Cardiac fibroblast (primary cell): ENCODE results near the gene ANO6.

Experiments used
- DNase-seq, 2 donors: peaks; one replicate each; pipeline versions ENCODE4 v3.0.0 to v3.0.0-alpha.2; 2010; ENCODE audit warnings: low read depth in 2 of 2
- H3K4me3 ChIP-seq, 2 donors: replicated peaks in 1 of 2; 1 replicate in 1 of 2; 2 replicates in 1 of 2; pipeline ENCODE4 v1.5.1; 2011; ENCODE audit warnings: low read depth in 2 of 2, low read length in 2 of 2, mild to moderate bottlenecking in 2 of 2, moderate library complexity in 1 of 2
- CTCF ChIP-seq: IDR thresholded peaks from one replicate; pipeline ENCODE4 v1.5.1; 2011; ENCODE audit warnings: low read depth, mild to moderate bottlenecking, low read length, inconsistent platforms

ANO6 gene

GRCh38 chr12:45432710-45433109 lies 216.8 kb downstream of the ANO6 start:
- no peak for TF ChIP-seq CTCF

GRCh38 chr12:45433441-45433868 lies 217.6 kb downstream of the ANO6 start:
- no peak overlapping the region for H3K4me3 ChIP-seq
- no peak for DNase-seq
- TF ChIP-seq CTCF = no peak

More at GRCh38 chr12:45432710-45433109, 216.8 kb downstream of the ANO6 start:
- no peak for DNase-seq
- no peak overlapping the region for H3K4me3 ChIP-seq

DNA sequence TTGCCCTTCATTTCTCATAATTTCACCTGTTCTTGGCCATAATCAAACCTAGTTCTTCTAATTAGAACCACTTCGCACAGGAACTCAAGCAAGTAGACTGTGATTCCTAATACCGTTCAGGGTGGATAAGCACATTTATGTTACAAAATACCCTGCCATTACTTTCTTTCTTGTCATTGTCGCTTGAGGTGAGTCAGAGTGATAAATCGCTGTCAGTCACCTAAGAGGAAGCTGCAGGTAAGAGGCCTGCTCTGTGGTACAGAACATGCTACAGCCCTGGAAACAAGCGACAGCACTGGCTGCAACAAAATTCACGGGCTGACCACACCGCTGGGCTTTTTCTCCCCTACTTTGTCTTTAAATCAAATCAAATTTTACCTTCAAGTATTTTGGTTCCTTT lies 218.2 kb downstream of the ANO6 start:
- TF ChIP-seq CTCF = no peak
- no peak for DNase-seq

DNA sequence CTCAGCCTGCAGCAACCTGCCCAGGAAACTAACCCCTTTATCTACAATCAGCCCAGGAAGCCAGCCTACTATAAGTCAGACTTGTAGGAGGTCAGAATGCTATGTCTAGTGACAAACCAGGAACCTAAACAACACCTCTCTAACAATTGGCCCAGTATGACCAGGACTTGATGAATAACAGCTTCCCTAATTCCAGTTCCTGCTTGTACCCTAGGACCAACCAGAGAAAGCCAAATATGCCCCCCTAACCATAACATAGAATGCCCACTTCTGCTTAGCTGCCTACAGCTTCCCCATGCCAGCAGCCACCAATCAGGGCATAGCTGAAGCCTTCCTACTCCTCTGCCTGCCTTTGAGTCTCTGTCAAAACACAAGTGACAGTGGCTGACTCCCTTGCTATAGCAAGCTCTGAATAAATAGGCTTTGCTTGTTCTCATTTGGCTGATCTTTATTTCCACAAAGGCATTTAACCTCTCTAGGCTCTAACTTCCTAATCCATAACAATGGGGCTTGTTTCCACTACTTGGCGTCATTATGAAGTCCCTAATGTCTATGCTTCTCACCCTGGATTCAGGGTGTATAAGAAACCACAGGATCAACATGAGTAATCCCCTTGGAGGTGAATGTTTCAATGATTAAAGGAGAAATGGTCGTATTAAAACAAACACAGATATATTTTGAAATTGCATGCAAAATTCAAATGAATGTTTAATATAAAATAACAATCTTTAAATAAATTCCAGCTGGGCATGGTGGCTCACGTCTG lies 220.2 kb downstream of the ANO6 start:
- no peak overlapping the region for H3K4me3 ChIP-seq
- DNase-seq = no peak
- TF ChIP-seq CTCF = no peak

More for the DNA sequence above, 218.2 kb downstream of the ANO6 start:
- H3K4me3 ChIP-seq = no peak overlapping the region

GRCh38 chr12:45439039-45439438 lies 223.1 kb downstream of the ANO6 start:
- no peak overlapping the region for H3K4me3 ChIP-seq
- peak in 1 of 2 donors; percentile 46 for DNase-seq
- TF ChIP-seq CTCF = no peak

GRCh38 chr12:45446013-45446412 lies 230.1 kb downstream of the ANO6 start:
- no peak for TF ChIP-seq CTCF
- H3K4me3 ChIP-seq = no peak overlapping the region
- DNase-seq = peak in 1 of 2 donors; percentile 39
